Muscle of back (tissue), 11 donors: ENCODE measurements around the gene TRPM3. TPM values are rescaled to one million over a fixed set of nuclear protein-coding genes. Genes with fewer than 3 reads are reported as not detected.

Source experiments
- DNase-seq, 3 donors: peaks; one replicate each; pipeline versions ENCODE4 v3.0.0 to v3.0.0-alpha.2; 2013
- polyA plus RNA-seq, 10 donors: library from polyadenylated mRNA; unstranded; fragments of 120-200 nt; gene quantifications; one replicate each; pipeline ENCODE4 v1.2.1, GENCODE V29; 2013; ENCODE audit not compliant: insufficient read length in 10 of 10

TRPM3 gene
- polyA plus RNA-seq, 10 donors, result 0.13 to 0.67 (median 0.31) TPM

DNA sequence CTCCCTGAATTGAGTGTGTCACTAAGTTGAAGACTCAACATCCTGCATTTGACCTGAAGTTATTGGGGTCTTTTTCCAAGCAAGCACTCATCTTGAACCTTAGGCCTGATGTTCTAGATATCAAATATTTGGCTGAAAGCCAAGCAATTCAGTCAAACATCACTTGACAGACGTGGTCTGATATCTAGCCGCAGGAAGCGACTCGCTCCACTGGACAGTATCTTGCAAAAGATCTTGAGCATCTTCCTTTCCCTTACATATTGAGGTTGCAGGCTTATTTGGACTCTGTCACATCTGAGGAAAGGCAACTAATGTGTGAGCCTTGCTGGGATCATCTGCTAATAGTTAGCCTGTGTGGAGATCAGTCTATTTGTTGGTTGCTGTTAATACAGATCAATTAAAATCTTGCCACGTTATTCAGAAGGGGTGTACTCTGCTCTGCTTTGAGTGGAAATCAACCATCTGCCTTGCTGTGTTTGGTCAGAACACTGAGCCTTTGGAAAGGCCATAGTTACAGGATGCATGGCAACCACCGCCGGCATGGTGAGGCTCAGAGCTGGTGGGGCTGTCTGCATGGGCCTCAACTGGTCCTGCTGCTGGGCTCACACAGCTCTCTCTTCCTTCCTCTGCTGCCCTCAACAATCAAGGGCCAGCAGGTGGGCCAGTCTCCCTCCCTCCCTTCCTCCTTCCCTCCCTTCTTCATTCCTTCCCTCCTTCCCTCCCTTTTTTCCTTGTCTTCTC lies 540.0 kb downstream of the TRPM3 start:
- no peak for DNase-seq

DNA sequence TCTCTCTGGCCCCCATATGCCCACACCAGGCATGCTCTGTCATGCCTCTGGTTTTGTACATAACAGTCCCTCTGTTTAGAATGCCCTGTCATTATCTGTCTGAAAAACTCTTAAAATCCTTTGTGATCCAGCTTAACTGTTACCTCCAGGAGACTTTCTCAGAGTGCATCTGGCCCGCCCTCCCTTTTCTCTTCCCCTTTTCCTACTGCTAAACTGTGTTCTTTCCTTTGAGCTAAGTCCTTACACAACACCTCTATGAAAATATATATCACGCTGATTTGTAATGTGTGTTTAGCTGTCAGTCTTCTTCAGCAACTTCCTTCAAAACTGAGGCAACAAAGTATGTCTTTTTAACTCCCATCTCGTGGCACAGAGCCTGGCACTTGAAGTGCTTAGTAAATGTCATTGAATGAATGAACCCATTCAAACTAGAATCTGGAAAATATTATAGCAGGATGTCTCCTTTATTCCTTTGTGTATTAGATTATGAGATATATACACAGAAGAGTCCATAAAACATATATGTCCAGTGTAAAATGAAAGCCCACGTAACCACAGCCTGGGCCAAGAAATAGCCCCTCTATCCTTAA lies 540.7 kb downstream of the TRPM3 start:
- no peak for DNase-seq

DNA sequence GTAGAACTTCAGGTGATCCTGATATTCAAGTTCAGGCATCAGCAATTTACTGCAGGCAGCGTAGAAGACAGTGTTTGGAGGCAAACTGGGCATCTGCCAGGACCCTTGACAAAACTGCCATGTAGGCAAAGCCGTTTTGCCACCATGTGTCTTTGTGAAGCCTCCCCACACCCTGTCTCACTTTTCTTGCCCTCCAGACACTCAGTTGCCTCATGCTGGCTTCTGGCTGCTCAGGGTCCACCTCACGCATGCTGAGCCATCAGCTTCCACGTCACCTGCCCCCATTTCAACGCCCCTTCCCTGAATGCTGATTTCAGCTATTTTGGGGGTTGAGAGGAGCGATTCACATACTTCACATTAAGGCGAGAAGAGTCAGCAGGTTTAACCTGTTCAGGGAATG lies 541.7 kb downstream of the TRPM3 start:
- no peak for DNase-seq

DNA sequence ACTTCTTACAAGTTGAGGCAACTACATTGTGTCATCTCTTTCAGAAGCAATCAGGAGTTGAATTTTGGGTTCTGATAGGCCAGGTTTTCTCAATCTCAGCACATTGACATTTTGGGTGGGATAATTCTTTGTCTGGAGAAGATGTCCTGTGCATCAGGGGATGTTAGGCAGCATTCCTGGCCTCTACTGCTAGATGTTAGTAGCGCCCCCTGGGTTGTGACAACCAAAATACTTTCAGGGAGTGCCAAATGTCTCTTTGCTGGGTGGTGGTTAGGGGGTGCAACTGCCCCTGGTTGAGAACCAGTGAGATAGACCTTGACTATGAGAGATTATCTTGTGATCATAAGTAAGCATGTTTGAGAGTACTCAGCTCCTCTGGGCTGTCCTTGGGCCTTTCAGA lies 542.7 kb downstream of the TRPM3 start:
- no peak for DNase-seq

DNA sequence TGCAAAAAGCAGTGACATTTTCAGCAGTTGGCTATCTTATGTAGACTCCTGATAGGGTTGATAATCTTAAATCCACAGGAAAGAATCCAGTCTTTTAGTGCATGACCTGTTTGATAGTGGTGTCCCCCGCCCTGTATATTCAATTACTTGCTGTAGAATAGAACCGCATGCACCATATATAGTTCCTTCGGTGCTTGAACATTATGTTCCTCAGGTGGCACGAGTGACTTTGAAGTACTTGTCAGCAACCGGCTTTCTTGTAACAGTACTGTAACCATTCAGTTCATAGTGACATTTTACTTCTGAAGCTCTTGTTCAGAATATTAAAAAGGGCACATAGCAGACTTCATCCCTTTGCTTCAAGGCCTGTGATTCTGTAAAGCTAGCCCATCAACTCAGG lies 543.8 kb downstream of the TRPM3 start:
- DNase-seq, result no peak

DNA sequence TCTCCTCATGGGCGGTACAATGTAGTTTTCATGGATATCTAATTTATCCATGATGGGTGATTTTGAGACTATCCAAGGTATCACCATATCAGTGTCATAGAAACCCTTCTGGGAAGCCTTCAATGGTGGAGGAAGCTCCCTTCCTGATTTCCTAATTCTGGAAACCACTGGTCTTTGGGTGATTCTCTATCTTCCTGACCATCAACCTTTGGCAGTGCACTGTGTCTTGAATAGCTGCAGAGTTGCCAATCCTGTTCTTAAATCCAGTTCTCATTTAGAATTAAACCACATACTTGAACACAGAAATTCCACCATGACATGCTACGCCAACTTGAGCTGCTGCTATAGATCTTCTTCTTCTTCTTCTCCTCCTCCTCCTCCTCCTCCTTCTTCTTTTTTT lies 545.3 kb downstream of the TRPM3 start:
- DNase-seq, result no peak

DNA sequence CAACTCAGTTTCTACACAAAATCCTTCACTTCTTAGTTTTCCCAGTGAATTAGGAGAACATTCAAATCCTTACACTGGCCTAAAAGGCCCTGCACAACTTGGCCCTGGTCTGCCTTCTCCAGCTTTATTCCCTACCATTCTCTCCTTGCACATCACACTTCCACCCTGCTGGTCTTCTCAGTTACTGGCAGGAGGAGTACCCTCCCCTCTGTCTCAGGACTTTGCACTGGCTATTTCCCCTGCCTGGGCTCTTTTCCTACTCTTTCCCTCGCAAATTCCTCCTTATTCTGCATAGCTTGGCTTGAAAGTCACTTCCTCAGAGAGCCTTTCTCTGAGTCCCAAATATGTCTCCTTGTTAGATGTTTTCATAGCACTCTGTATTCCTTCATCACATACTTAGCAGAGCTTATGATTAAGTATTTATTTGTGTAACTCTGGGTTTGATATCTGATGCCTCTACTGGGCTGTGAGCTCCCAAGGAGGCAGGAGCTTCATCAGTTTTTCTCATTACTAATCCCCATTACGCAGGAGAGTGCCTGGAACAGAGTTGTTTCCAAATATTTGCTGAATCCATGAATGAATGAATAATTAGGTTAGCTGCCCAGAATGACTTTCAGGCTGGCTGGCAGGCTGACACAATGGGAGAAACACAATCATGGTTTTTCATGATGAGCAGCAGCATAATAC lies 547.1 kb downstream of the TRPM3 start:
- DNase-seq, result peak; percentile 47 to 70 (median 52)

DNA sequence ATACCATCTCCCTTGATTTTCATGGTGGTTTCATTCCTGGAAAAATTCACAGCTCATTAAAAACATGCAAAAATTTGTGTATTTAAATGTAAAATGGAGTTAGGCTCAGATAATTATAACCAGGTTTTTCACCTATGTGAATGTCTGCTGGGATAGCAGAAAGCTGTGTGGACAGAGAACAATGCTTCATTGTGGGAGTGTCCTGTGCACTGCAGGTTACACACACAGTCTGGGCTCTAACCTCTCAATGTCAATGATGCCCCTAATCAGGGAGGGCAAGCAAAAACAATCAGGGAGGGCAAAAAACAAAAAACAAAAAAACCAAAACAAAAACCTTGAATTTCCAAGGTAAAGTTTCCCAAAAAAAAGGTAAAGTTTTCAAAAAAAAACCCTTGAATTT lies 548.1 kb downstream of the TRPM3 start:
- DNase-seq, result no peak

DNA sequence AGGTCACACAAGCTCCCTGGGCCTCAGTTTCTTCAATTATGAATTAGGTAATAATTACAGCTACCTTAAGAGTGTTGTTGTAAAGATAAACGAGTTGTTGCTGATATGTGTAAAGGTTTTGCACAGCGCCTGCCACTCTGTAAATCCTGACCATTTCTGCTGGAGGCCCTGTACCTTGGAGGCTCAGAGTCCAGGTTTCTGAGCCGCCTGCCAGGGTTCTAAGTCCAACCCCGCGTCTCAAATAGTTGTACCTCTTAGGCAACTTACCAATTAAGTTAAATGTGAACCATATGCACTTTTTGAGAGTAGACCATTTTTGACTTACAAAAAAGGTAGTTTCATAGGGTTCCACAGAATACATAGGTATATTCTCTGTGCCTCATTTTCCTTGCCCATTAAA lies 550.2 kb downstream of the TRPM3 start:
- DNase-seq, result no peak

DNA sequence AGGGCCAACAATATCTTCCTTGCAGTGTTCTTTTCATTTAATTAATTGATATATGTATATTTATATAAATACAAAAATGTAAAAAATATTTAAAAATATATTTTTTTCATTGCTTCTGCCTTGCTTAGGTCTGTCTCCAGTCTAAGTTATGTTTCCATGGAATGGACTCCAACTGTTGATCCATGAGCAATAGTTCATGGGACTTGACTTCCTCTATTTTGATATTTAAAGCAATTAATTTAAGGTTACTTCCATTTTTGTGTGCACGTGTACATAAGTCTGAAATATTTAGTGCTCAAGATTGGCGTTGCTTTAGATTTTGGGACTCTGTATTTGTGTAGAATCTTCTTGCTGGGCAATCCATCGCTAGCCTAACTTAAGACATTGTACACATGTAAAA lies 551.6 kb downstream of the TRPM3 start:
- DNase-seq, result no peak

DNA sequence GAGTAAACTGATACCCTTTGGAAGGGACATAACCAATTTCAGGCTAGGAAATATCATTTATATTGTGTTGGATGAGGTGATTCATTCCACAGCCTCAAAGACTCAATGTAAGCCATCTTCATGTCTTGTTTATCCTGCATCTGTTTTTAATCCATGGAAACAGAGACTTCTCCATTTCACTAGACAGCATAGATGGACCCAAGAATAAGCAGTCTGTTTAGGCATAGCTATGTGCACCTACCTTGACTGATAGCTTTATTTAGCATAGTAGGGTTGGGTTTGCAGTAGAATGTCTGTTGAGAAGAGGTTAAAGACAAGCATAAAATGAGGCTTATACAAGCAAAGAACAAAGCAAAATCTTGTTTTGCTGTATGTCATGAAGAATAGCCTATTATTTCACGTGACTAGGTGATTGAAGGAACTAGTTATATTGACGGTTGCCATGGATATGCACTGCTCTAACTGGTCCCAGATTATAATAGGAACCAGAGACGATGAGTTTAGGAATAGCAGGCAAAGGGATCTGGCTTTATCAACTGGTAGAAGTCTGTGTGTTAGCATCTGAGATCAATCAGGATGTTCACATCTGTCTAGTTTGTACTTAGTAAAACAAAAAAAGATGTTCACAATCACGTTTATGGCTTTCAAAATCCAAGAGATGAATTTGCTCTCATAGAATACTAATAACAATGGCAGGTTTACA lies 552.2 kb downstream of the TRPM3 start:
- DNase-seq, result peak in 1 of 3 donors; percentile 56

DNA sequence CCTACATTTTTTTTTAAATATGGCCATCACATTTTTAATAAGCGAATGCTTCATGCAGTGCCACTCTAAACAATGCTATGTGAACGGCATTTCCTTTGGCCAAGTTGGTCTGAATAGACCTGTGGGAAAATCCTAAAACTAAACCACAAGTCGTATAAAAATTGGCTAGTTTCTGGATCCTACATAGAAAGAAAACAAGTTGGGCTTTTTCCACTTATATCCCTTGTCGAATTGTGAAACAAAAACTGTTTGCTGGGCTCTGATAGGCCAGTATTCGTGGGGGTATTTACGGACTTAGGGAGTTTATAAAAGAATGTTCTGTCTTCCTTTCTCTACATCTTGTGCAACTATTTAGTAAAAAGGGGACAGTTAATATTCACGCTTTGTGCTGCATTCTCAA lies 553.9 kb downstream of the TRPM3 start:
- DNase-seq, result peak in 1 of 3 donors; percentile 12

DNA sequence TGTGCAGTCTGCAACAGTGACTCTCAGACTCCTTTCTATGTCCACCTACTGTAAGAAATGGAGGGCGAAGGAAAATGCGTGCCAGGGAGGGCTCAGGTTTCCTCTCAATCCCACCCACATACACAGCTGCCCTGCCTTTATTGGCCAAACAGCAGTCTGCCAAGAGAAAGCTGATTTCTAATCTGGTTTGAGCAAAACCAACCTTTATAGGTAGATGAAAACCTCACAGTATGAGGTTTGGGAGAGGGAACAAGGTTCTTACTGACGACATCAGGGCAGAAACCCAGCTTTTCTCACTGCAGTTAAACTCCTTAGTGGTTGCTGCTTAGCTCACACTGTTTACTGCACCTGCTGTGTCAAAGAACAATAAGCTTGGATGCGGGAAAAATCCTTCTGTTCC lies 554.7 kb downstream of the TRPM3 start:
- DNase-seq, result peak in 1 of 3 donors; percentile 25

DNA sequence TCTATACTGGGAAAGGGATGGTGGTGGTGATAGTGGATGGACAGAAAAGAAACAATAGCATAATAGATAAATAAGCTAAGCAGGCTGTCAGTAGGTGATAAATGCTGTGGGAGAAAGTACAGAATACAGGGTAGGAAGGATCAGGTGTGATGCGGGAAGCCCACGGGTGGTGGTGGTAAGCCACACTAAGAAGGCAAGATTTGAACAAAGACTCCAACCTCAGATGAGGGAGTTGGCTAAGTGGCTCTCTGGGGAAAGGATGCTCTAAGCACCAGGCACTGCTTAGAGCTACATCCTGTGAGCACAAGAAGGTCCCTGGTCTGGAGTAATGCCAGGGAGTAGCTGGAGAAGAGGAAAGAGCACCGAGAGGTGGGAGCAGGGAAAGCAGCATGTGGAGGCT lies 555.4 kb downstream of the TRPM3 start:
- DNase-seq, result no peak

DNA sequence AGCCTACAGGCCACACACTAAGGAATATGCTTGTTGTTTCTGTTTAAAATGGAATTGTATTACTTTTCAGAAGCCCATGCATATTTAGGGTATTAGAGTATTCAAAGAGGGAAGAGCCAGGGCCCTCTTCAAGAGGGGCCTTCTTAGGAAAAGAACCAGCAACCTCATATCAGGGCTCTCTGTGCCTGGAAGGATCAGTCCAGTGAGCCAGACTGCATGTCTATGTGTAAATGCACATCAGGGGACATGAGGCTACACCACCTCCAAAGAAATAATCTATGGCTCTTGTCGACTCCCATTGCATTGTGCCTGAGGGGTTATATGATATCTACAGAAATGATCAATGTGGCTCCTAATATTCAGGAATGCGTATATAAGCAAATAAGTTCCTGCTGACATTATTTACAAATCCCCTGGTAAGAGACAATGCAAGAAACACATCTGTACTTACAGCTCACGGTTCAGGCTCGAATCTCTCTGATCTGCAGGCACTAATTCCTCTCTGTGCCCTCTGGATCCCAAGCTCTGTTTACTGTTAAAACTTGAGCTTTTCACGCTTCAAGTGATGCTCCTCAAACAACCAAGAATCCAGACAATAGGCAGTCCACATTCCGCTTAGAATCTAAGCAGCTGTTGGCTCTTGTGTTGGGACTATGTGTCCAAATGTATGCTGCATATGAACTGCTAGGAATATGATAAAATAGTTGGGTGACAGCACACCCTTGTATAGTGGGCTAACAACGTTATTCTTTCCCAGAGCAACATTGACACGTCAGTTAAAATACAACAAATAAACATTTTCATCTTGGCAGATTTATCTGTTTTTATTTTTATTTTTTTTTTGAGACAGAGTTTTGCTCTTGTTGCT lies 556.7 kb downstream of the TRPM3 start:
- DNase-seq, result no peak

DNA sequence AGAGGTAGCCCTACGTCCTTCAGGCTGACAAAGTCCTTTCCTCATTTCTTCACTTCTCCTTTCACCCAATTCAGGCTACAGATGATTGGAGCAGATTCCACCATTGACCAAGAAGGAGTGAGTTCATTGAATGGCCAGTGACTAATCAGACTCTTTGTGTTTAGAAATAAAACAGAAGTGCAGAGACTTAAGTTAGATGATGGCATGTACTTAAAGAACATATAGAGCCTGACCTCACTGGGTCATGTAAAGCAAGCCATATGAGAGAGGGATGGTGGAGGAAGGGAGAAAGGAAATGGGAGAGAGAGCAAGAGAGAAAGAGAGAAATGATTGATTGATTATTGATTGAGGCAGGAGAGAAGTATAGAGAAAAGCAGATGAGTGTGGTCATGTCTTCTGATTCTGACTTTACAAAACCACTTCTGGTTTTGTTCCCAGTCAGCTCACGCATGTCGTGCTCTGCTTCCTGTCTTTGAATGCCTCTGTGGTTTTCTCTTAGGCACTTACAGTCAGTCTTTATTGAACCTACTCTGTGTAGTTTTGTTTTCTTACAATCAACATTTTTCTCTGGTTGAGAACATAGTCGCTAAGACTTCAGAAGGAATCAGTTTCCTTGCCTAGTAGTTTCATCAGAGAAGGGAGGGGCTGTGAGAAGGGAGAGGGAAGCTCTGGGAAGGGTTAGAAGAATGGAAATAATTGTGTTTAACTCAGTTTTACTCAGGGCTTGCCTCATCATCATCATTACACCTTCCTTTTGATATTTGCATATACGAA lies 557.8 kb downstream of the TRPM3 start:
- peak in 2 of 3 donors; percentile 31 to 62 for DNase-seq

DNA sequence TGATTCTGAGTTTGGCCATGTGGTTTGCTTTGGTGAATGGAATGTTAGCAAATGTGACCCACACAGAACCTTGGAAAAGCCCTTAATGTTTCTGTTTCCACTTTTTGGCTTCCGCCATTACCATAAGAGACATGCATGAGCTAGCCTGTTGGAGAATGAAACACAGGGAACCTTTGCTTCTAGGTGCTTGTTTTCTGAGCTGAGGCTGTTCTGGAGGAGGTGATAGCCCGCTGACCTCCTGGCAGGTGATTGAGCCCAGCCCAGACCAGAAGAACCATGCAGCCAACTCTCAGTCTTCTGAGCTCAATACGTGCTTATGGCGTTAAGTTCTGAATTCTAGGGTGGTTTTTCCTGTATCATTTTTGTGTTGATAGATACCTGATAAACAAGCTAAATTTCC lies 558.4 kb downstream of the TRPM3 start:
- no peak for DNase-seq

DNA sequence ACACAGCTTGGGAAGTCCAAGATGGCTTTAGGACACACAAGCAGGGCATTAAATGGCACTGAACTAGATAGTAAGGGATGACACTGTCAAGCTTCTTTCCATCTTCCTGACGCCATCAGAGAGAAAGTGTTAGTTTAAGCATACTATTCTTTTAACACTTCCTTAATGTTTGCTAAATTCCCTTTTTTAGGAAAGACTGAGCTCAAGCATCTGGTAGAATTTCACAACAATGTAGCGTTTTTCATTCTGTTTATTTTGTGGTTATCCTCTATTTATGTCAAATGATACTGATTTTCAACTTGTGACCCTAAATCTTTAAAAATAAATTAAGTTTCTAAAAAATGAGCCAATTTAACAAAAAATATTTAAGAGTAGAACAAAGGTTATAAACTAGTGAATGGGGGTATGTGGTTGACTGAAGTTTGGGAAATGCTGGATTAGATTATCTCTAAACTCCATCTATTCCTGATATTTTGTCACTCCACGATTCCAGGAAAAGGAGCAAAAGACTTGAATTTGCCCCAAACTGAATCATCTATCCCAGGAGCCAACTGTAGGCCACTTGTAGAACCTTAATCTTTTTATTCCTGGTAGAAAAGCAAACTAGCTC lies 559.5 kb downstream of the TRPM3 start:
- no peak for DNase-seq

DNA sequence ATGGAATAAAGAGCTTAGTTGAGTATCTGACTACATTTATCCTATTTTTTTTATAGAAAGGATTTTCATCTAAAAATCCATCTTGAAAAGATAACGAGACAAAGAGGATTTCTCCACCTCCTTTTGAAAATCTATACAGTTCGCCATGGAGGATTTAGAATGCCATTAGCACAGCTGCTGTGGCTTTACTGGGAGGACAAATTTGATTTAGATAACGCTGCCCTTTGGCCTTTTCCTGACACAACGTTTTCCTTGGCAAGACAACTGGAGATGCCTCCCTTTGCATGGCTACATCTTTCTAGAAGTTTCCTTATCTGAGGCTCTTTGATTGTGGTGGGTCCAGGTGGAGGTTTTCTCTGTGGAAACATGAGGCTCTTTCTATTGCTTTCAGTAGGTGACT lies 560.3 kb downstream of the TRPM3 start:
- no peak for DNase-seq

DNA sequence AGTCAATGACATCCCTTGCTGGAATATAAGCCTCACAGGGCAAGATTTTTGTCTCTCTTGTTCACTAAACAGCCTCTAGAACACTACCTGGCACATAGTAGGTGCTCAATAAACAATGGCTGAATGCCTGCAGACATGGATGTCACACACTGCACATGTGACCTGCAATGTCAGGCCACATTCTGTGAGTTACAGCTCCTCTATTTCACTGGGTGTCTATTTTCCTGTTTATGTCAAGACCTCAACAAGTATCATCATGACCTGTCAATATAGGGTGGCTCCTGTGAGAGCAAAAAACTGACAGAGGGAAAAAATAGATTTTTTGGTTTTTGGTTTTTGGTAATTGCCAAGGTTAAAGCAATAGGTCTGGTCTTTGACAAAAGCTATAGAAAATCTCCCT lies 562.3 kb downstream of the TRPM3 start:
- no peak for DNase-seq
